ENCODE data around the gene MDN1. TPM values are rescaled to one million over a fixed set of nuclear protein-coding genes. Genes with fewer than 3 reads are reported as not detected.

MDN1 gene
- total RNA-seq, 2 donors from 2014 or later, result 85.4 to 145 TPM

GRCh38 chr6:89680551-89680950 lies 139.0 kb downstream of the MDN1 start:
- H3K36me3 Mint-ChIP-seq (ENCODE audit: low read depth), result peaks cover 87% of the 10 kb centered on the region
- H3K36me3 ChIP-seq (ENCODE audit: control insufficient read depth, insufficient read depth, low read length), result peaks cover 93% of the 10 kb centered on the region
- peaks cover 18% of the 10 kb centered on the region for H3K4me1 Mint-ChIP-seq
- H3K9me3 Mint-ChIP-seq, result no peaks in the 10 kb centered on the region
- no peak overlapping the region for H3K27ac ChIP-seq (ENCODE audit: low read depth, low read length)
- WGBS, 2 experiments (ENCODE audit: insufficient coverage in 1 of 2, insufficient read length in 1 of 2), result 88 to 90% methylated on average over 7 of the region's 7 CpGs
- no peak overlapping the region for H3K9ac ChIP-seq (ENCODE audit: extremely low read depth, low read length, poor library complexity, severe bottlenecking)
- H3K27ac Mint-ChIP-seq, result peak overlapping the region; percentile 58
- H3K9me3 ChIP-seq (ENCODE audit: control insufficient read depth, low read length), result no peaks in the 10 kb centered on the region
- DNase-seq, result no peak
- H3K4me1 ChIP-seq (ENCODE audit: control insufficient read depth, insufficient read depth, low read length), result no peaks in the 10 kb centered on the region
- H3K27me3 ChIP-seq (ENCODE audit: control insufficient read depth, insufficient read depth, low read length, poor library complexity, severe bottlenecking), result no peaks in the 10 kb centered on the region
- TF ChIP-seq, protein P1, sequence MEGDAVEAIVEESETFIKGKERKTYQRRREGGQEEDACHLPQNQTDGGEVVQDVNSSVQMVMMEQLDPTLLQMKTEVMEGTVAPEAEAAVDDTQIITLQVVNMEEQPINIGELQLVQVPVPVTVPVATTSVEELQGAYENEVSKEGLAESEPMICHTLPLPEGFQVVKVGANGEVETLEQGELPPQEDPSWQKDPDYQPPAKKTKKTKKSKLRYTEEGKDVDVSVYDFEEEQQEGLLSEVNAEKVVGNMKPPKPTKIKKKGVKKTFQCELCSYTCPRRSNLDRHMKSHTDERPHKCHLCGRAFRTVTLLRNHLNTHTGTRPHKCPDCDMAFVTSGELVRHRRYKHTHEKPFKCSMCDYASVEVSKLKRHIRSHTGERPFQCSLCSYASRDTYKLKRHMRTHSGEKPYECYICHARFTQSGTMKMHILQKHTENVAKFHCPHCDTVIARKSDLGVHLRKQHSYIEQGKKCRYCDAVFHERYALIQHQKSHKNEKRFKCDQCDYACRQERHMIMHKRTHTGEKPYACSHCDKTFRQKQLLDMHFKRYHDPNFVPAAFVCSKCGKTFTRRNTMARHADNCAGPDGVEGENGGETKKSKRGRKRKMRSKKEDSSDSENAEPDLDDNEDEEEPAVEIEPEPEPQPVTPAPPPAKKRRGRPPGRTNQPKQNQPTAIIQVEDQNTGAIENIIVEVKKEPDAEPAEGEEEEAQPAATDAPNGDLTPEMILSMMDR (conservative IDR thresholded peaks at IDR 0.05), result no peak
- H3K27me3 Mint-ChIP-seq (ENCODE audit: insufficient read depth), result no peaks in the 10 kb centered on the region
- H3K4me3 ChIP-seq (ENCODE audit: low read length), result no peak overlapping the region
- no peak overlapping the region for H3K4me3 Mint-ChIP-seq

- Mint-ChIP-seq H3K36me3 (ENCODE audit: low read depth) (peaks cover 87% of the 10 kb centered on the region), H3K4me1 (peaks cover 18% of the 10 kb centered on the region), H3K27ac (peak overlapping the region; percentile 86), H3K9me3 (no peaks in the 10 kb centered on the region), H3K4me3 (no peak overlapping the region), H3K27me3 (ENCODE audit: insufficient read depth) (no peaks in the 10 kb centered on the region)
- Histone ChIP-seq H3K9ac (ENCODE audit: extremely low read depth, low read length, poor library complexity, severe bottlenecking) (no peak overlapping the region), H3K36me3 (ENCODE audit: control insufficient read depth, insufficient read depth, low read length) (peaks cover 93% of the 10 kb centered on the region), H3K27me3 (ENCODE audit: control insufficient read depth, insufficient read depth, low read length, poor library complexity, severe bottlenecking) (no peaks in the 10 kb centered on the region), H3K4me1 (ENCODE audit: control insufficient read depth, insufficient read depth, low read length) (no peaks in the 10 kb centered on the region), H3K4me3 (ENCODE audit: low read length) (no peak overlapping the region), H3K9me3 (ENCODE audit: control insufficient read depth, low read length) (no peaks in the 10 kb centered on the region), H3K27ac (ENCODE audit: low read depth, low read length) (no peak overlapping the region)
- TF ChIP-seq, protein P1 (conservative IDR thresholded peaks at IDR 0.05), result no peak
- no peak for DNase-seq
- WGBS, 2 experiments (ENCODE audit: insufficient coverage in 1 of 2, insufficient read length in 1 of 2), result 97 to 100% methylated on average over 1 to 2 of the region's 2 CpGs
These were observed 139.4 kb downstream of the MDN1 start for GRCh38 chr6:89680150-89680549.

- 65 to 75% methylated on average over 3 to 6 of the region's 6 CpGs for WGBS, 2 experiments (ENCODE audit: insufficient coverage in 1 of 2, insufficient read length in 1 of 2)
- H3K4me3 ChIP-seq (ENCODE audit: low read length), result no peak overlapping the region
- H3K9me3 Mint-ChIP-seq, result no peaks in the 10 kb centered on the region
- no peak for DNase-seq
- H3K36me3 ChIP-seq (ENCODE audit: control insufficient read depth, insufficient read depth, low read length), result peaks cover 93% of the 10 kb centered on the region
- H3K9ac ChIP-seq (ENCODE audit: extremely low read depth, low read length, poor library complexity, severe bottlenecking), result no peak overlapping the region
- H3K4me3 Mint-ChIP-seq, result no peak overlapping the region
- TF ChIP-seq, protein P1 (conservative IDR thresholded peaks at IDR 0.05), result no peak
- H3K27ac ChIP-seq (ENCODE audit: low read depth, low read length), result no peak overlapping the region
- no peaks in the 10 kb centered on the region for H3K27me3 Mint-ChIP-seq (ENCODE audit: insufficient read depth)
- peaks cover 87% of the 10 kb centered on the region for H3K36me3 Mint-ChIP-seq (ENCODE audit: low read depth)
- H3K9me3 ChIP-seq (ENCODE audit: control insufficient read depth, low read length), result no peaks in the 10 kb centered on the region
- no peaks in the 10 kb centered on the region for H3K27me3 ChIP-seq (ENCODE audit: control insufficient read depth, insufficient read depth, low read length, poor library complexity, severe bottlenecking)
- peak overlapping the region; percentile 86 for H3K27ac Mint-ChIP-seq
- no peaks in the 10 kb centered on the region for H3K4me1 ChIP-seq (ENCODE audit: control insufficient read depth, insufficient read depth, low read length)
- H3K4me1 Mint-ChIP-seq, result peaks cover 18% of the 10 kb centered on the region
These were observed 140.1 kb downstream of the MDN1 start for GRCh38 chr6:89679215-89680120.
